GM12892 (cell line): ENCODE data around the gene GLYATL2.

Experiments
- POLR2A ChIP-seq: IDR thresholded peaks from 2 replicates; pipeline ENCODE4 v1.6.1; 2011; ENCODE audit warnings: low read depth, low read length, control low read depth
- POLR2AphosphoS5 ChIP-seq: IDR thresholded peaks from 2 replicates; pipeline ENCODE4 v1.6.1; 2011; ENCODE audit warnings: low read depth, low read length, control low read depth

- TF ChIP-seq POLR2A (no peak), POLR2AphosphoS5 (no peak)
These were observed 33.0 kb downstream of the GLYATL2 start for GRCh38 chr11:58811499-58811898.
